HEK293 (cell line): ENCODE results near the gene SMO.

Experiments used
- CTCF ChIP-seq: fragments of 450-650 bp; formaldehyde crosslinking; IDR thresholded peaks from 2 replicates; pipeline ENCODE4 v1.5.1; 2016; ENCODE audit warnings: missing biosample characterization, missing genetic modification characterization
- IKZF3 ChIP-seq: fragments of 450-650 bp; IDR thresholded peaks from 2 replicates; pipeline ENCODE4 v1.5.0; 2018; ENCODE audit warnings: missing biosample characterization, mild to moderate bottlenecking, missing genetic modification characterization, moderate library complexity
- ZNF596 ChIP-seq: fragments of 450-650 bp; IDR thresholded peaks from 2 replicates; pipeline ENCODE4 v1.5.0; 2018; ENCODE audit warnings: missing biosample characterization, mild to moderate bottlenecking, missing genetic modification characterization, moderate library complexity

GRCh38 chr7:129187681-129188371 lies 607 bp upstream of the SMO start:
- TF ChIP-seq CTCF (tag by site-specific recombination) = no peak
- TF ChIP-seq ZNF596 (tag by site-specific recombination) = no peak
- TF ChIP-seq IKZF3 = no peak; the same call in 1 of the 2 replicates
